DOHH2 (cell line): ENCODE results near the gene VTN.

ENCODE experiments used
- H3F3A ChIP-seq: fragments of 200-600 bp; sonication (generic), shearing (Covaris generic); 2 replicates; pipeline ENCODE4 v1.6.0; 2016; ENCODE audit warnings: antibody characterized with exemption, mild to moderate bottlenecking; ENCODE audit not compliant: control insufficient read depth, insufficient read depth
- H3K27ac ChIP-seq: fragments of 200-600 bp; sonication (generic); 2 replicates; pipeline ENCODE4 v1.5.1; 2014; ENCODE audit warnings: low read depth, mild to moderate bottlenecking, low read length, moderate library complexity
- H3K27me3 ChIP-seq: fragments of 200-600 bp; sonication (generic); 2 replicates; pipeline ENCODE4 v1.6.1; 2014; ENCODE audit warnings: mild to moderate bottlenecking, low read length, mixed read lengths; ENCODE audit not compliant: control insufficient read depth
- H3K36me3 ChIP-seq: fragments of 200-600 bp; sonication (generic); 2 replicates; pipeline ENCODE4 v1.6.1; 2014; ENCODE audit warnings: mild to moderate bottlenecking, low read length, moderate library complexity, mixed read lengths; ENCODE audit not compliant: control insufficient read depth
- H3K4me1 ChIP-seq: fragments of 200-600 bp; sonication (generic); 2 replicates; pipeline ENCODE4 v1.6.1; 2014; ENCODE audit warnings: mild to moderate bottlenecking, low read length, mixed read lengths; ENCODE audit not compliant: control insufficient read depth
- H3K4me2 ChIP-seq: fragments of 200-600 bp; sonication (generic); 2 replicates; pipeline ENCODE4 v1.6.0; 2014; ENCODE audit warnings: mild to moderate bottlenecking, low read length, moderate library complexity
- H3K4me3 ChIP-seq: fragments of 200-600 bp; sonication (generic); 2 replicates; pipeline ENCODE4 v1.5.1; 2014; ENCODE audit warnings: mild to moderate bottlenecking, low read length, mixed read lengths
- H3K79me2 ChIP-seq: fragments of 200-600 bp; sonication (generic); 2 replicates; pipeline ENCODE4 v1.6.1; 2014; ENCODE audit warnings: mild to moderate bottlenecking, low read length, mixed read lengths; ENCODE audit not compliant: control insufficient read depth
- H3K9me2 ChIP-seq: fragments of 200-600 bp; sonication (generic); replicated peaks from 2 replicates; pipeline ENCODE4 v1.6.1; 2014; ENCODE audit warnings: mild to moderate bottlenecking, low read length, mixed read lengths; ENCODE audit not compliant: control insufficient read depth
- H3K9me3 ChIP-seq: fragments of 200-600 bp; sonication (generic); 2 replicates; pipeline ENCODE4 v1.6.1; 2014; ENCODE audit warnings: antibody characterized with exemption, low read length, mixed read lengths; ENCODE audit not compliant: control insufficient read depth, insufficient read depth
- H4K20me1 ChIP-seq: fragments of 200-600 bp; sonication (generic); 2 replicates; pipeline ENCODE4 v1.6.0; 2014; ENCODE audit warnings: low read depth, mild to moderate bottlenecking, antibody characterized with exemption, low read length, moderate library complexity; ENCODE audit not compliant: control insufficient read depth, insufficient read depth
- CTCF ChIP-seq: fragments of 200-600 bp; sonication (generic); IDR thresholded peaks from one replicate; pipeline ENCODE4 v1.5.1; 2014; ENCODE audit warnings: antibody characterized with exemption, mild to moderate bottlenecking, low read depth, low read length; ENCODE audit not compliant: poor library complexity, severe bottlenecking
- EZH2phosphoT487 ChIP-seq: fragments of 200-600 bp; sonication (generic); IDR thresholded peaks from 2 replicates; pipeline ENCODE4 v1.6.1; 2017; ENCODE audit warnings: borderline replicate concordance, mild to moderate bottlenecking, antibody characterized with exemption, low read length, moderate library complexity, mixed read lengths

The VTN gene

GRCh38 chr17:28327031-28327607, 43.0 kb downstream of the VTN start:
- Histone ChIP-seq H3F3A (peaks cover 24% of the 10 kb centered on the region), H3K27me3 (no peaks in the 10 kb centered on the region), H3K4me3 (no peak overlapping the region), H3K36me3 (peaks cover 66% of the 10 kb centered on the region), H3K9me3 (no peaks in the 10 kb centered on the region), H3K79me2 (peaks cover 55% of the 10 kb centered on the region), H3K27ac (no peak overlapping the region), H3K4me2 (no peak overlapping the region), H3K9me2 (no peaks in the 10 kb centered on the region), H3K4me1 (peaks cover 29% of the 10 kb centered on the region), H4K20me1 (peaks cover 22% of the 10 kb centered on the region)
- TF ChIP-seq EZH2phosphoT487 (no peak), CTCF (no peak)

DNA sequence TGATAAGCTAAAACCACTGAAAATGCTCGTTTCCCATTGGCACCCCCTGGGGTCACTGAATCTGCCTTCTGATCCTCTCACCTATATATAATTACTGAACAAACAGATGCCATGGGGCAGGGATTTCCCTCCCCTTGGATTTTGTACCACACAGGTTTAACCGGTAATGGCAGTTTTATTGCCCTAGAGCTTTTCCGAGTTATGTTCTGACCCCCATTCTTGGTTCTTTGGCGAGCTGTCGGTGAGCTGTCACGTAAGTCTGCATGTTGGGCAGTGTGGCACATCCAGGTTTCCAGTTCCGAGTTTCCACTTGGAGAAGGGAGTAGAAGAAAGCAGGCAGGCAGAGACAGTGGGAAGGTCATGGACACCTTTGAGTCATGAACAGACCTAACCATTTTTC, 44.0 kb downstream of the VTN start:
- Histone ChIP-seq H3K27ac (no peak overlapping the region), H3K27me3 (no peaks in the 10 kb centered on the region), H3K79me2 (peaks cover 65% of the 10 kb centered on the region), H3K9me3 (no peaks in the 10 kb centered on the region), H3K36me3 (peaks cover 76% of the 10 kb centered on the region), H3K4me1 (peaks cover 38% of the 10 kb centered on the region), H3K4me2 (no peak overlapping the region), H4K20me1 (peaks cover 30% of the 10 kb centered on the region), H3K4me3 (no peak overlapping the region), H3F3A (peaks cover 24% of the 10 kb centered on the region), H3K9me2 (no peaks in the 10 kb centered on the region)
- TF ChIP-seq CTCF (no peak), EZH2phosphoT487 (no peak)

GRCh38 chr17:28325211-28325610, 44.9 kb downstream of the VTN start:
- Histone ChIP-seq H3K4me1 (peaks cover 47% of the 10 kb centered on the region), H3F3A (peaks cover 22% of the 10 kb centered on the region), H3K4me2 (no peak overlapping the region), H3K27me3 (no peaks in the 10 kb centered on the region), H3K27ac (no peak overlapping the region), H3K36me3 (peaks cover 86% of the 10 kb centered on the region), H3K79me2 (peaks cover 74% of the 10 kb centered on the region), H3K9me3 (no peaks in the 10 kb centered on the region), H3K9me2 (no peaks in the 10 kb centered on the region), H4K20me1 (peaks cover 37% of the 10 kb centered on the region), H3K4me3 (no peak overlapping the region)
- no peak for TF ChIP-seq EZH2phosphoT487

DNA sequence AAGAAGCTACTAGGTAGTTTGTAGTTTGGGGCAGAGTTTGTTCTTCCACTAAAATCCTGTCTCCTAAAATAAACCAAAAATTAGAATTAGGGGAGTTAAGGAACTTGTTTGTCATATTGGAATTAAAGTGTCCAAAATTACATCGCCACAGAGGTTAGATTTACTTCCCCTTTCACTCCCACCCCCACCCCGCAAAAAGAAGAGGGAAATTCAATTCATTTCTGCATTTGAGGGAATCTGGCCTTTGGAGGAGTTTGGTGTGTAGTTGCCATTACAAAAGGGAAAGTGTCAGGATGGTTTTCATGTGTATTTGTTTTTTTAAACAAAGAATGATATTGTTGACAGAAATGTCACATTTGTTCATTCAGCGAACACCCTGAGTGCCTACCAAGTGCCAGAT, 45.3 kb downstream of the VTN start:
- Histone ChIP-seq H3K4me1 (peaks cover 49% of the 10 kb centered on the region), H3K27me3 (no peaks in the 10 kb centered on the region), H3F3A (peaks cover 20% of the 10 kb centered on the region), H3K36me3 (peaks cover 90% of the 10 kb centered on the region), H3K9me2 (no peaks in the 10 kb centered on the region), H4K20me1 (peaks cover 37% of the 10 kb centered on the region), H3K4me3 (no peak overlapping the region), H3K4me2 (peak overlapping the region; percentile 34; the same call in 1 of the 2 replicates), H3K79me2 (peaks cover 78% of the 10 kb centered on the region), H3K9me3 (no peaks in the 10 kb centered on the region), H3K27ac (no peak overlapping the region)
- no peak for TF ChIP-seq CTCF
- TF ChIP-seq EZH2phosphoT487, result no peak
